Measurements from ENCODE around the gene R3HCC1L. TPM values are rescaled to one million over a fixed set of nuclear protein-coding genes. Genes with fewer than 3 reads are reported as not detected.

Gene R3HCC1L
- polyA plus RNA-seq, 1 donor from 2014 or later = 12.8 TPM

DNA sequence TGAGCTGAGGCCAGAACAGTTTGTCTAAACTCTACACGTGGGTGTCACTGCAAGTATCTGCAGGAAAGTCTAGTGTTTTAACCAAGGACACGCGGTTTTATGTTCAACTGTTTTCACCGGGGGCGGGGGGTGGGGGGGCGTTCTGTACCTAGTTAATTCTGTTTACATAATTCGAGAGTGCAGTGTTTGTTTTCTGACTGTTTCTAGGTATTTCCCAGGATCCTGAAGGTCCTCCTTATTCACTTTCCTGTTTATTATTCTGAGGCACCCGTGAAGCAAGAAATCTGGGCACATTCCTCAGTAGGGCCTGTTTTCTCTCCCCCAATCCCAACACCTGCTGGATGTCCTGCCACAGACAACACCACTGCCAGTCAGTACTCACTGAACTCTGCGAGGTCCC, 125.9 kb downstream of the R3HCC1L start:
- H3K27me3 ChIP-seq (ENCODE audit: insufficient read depth, low read depth, low read length) = no peaks in the 10 kb centered on the region
- no peak overlapping the region for H3K27ac ChIP-seq (ENCODE audit: low read length)
- TF ChIP-seq TAF1 (IDR thresholded peaks at IDR 0.05; ENCODE audit: low read depth) = no peak
- TF ChIP-seq, protein P1, sequence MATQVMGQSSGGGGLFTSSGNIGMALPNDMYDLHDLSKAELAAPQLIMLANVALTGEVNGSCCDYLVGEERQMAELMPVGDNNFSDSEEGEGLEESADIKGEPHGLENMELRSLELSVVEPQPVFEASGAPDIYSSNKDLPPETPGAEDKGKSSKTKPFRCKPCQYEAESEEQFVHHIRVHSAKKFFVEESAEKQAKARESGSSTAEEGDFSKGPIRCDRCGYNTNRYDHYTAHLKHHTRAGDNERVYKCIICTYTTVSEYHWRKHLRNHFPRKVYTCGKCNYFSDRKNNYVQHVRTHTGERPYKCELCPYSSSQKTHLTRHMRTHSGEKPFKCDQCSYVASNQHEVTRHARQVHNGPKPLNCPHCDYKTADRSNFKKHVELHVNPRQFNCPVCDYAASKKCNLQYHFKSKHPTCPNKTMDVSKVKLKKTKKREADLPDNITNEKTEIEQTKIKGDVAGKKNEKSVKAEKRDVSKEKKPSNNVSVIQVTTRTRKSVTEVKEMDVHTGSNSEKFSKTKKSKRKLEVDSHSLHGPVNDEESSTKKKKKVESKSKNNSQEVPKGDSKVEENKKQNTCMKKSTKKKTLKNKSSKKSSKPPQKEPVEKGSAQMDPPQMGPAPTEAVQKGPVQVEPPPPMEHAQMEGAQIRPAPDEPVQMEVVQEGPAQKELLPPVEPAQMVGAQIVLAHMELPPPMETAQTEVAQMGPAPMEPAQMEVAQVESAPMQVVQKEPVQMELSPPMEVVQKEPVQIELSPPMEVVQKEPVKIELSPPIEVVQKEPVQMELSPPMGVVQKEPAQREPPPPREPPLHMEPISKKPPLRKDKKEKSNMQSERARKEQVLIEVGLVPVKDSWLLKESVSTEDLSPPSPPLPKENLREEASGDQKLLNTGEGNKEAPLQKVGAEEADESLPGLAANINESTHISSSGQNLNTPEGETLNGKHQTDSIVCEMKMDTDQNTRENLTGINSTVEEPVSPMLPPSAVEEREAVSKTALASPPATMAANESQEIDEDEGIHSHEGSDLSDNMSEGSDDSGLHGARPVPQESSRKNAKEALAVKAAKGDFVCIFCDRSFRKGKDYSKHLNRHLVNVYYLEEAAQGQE (IDR thresholded peaks at IDR 0.05; ENCODE audit: borderline replicate concordance) = no peak
- no peak overlapping the region for H3K4me3 ChIP-seq (ENCODE audit: low read length)
- no peaks in the 10 kb centered on the region for H3K9me3 ChIP-seq (ENCODE audit: low read length)
- no peaks in the 10 kb centered on the region for H3K9me2 ChIP-seq (ENCODE audit: insufficient read depth, low read length)
- no peak overlapping the region for H3K9ac ChIP-seq (ENCODE audit: low read length)
- no peak overlapping the region for H2AFZ ChIP-seq (ENCODE audit: low read depth, low read length)
- no peak overlapping the region for H3K4me2 ChIP-seq (ENCODE audit: low read length)
- no peaks in the 10 kb centered on the region for H3K36me3 ChIP-seq (ENCODE audit: insufficient read depth, low read length)
- no peaks in the 10 kb centered on the region for H4K20me1 ChIP-seq (ENCODE audit: insufficient read depth)
- H3K79me2 ChIP-seq (replicated peaks; ENCODE audit: insufficient read depth, low read length) = no peaks in the 10 kb centered on the region
- no peaks in the 10 kb centered on the region for H3F3A ChIP-seq (ENCODE audit: insufficient read depth, low read length, poor library complexity, severe bottlenecking)

DNA sequence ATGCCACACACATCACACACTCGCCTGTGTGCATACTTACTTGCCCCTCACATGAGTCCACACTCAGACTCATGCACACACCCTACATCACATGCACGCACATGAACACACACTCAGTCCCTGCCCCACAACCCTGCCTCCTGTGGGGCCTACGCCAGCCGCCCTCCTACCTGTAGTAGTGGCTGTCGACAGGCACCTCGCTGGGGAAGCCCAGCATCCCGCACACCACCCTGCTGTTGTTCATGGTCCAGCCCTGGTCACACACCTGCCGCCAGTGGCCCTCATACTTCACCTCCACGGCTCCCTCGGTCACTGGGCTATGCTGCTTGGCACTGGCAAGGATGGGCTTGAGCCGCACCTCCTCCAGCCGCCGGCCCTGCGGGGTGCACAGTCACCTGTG, 126.3 kb downstream of the R3HCC1L start:
- Histone ChIP-seq H3K36me3 (ENCODE audit: insufficient read depth, low read length) (no peaks in the 10 kb centered on the region), H4K20me1 (ENCODE audit: insufficient read depth) (no peaks in the 10 kb centered on the region), H3K9me2 (ENCODE audit: insufficient read depth, low read length) (no peaks in the 10 kb centered on the region), H3F3A (ENCODE audit: insufficient read depth, low read length, poor library complexity, severe bottlenecking) (no peaks in the 10 kb centered on the region), H3K9me3 (ENCODE audit: low read length) (no peaks in the 10 kb centered on the region), H2AFZ (ENCODE audit: low read depth, low read length) (no peak overlapping the region), H3K27ac (ENCODE audit: low read length) (no peak overlapping the region), H3K79me2 (replicated peaks; ENCODE audit: insufficient read depth, low read length) (no peaks in the 10 kb centered on the region), H3K9ac (ENCODE audit: low read length) (no peak overlapping the region), H3K4me3 (ENCODE audit: low read length) (no peak overlapping the region), H3K27me3 (ENCODE audit: insufficient read depth, low read depth, low read length) (no peaks in the 10 kb centered on the region), H3K4me2 (ENCODE audit: low read length) (no peak overlapping the region)
- TF ChIP-seq TAF1 (IDR thresholded peaks at IDR 0.05; ENCODE audit: low read depth) = no peak
- no peak for TF ChIP-seq MXI1 (conservative IDR thresholded peaks at IDR 0.05; ENCODE audit: poor library complexity, severe bottlenecking)
- TF ChIP-seq RAD21 (conservative IDR thresholded peaks at IDR 0.05) = no peak
- TF ChIP-seq POLR2AphosphoS5 (IDR thresholded peaks at IDR 0.05) = no peak
- TF ChIP-seq SMC3 (conservative IDR thresholded peaks at IDR 0.05; ENCODE audit: poor library complexity) = no peak
- TF ChIP-seq, protein P1 (IDR thresholded peaks at IDR 0.05; ENCODE audit: borderline replicate concordance) = no peak
- TF ChIP-seq, protein P2, sequence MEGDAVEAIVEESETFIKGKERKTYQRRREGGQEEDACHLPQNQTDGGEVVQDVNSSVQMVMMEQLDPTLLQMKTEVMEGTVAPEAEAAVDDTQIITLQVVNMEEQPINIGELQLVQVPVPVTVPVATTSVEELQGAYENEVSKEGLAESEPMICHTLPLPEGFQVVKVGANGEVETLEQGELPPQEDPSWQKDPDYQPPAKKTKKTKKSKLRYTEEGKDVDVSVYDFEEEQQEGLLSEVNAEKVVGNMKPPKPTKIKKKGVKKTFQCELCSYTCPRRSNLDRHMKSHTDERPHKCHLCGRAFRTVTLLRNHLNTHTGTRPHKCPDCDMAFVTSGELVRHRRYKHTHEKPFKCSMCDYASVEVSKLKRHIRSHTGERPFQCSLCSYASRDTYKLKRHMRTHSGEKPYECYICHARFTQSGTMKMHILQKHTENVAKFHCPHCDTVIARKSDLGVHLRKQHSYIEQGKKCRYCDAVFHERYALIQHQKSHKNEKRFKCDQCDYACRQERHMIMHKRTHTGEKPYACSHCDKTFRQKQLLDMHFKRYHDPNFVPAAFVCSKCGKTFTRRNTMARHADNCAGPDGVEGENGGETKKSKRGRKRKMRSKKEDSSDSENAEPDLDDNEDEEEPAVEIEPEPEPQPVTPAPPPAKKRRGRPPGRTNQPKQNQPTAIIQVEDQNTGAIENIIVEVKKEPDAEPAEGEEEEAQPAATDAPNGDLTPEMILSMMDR (IDR thresholded peaks at IDR 0.05; ENCODE audit: poor library complexity, severe bottlenecking) = no peak
- no peak for TF ChIP-seq EP300 (conservative IDR thresholded peaks at IDR 0.05; ENCODE audit: poor library complexity, severe bottlenecking)
- TF ChIP-seq EZH2 (IDR thresholded peaks at IDR 0.05; ENCODE audit: borderline replicate concordance, insufficient read depth, low read length, poor library complexity, severe bottlenecking) = no peak

Measured in neural cell (in vitro differentiated cells).